Measurements from ENCODE around the gene SPOP. TPM values are rescaled to one million over a fixed set of nuclear protein-coding genes. Genes with fewer than 3 reads are reported as not detected.

Gene SPOP
- total RNA-seq, 6 experiments from 2014 or later = 53.2 to 60.6 (median 55.6) TPM

- Mint-ChIP-seq H3K36me3 (ENCODE audit: low read depth) (no peaks in the 10 kb centered on the region), H3K27ac (no peak overlapping the region; the same call in 1 of the 2 replicates), H3K4me1 (ENCODE audit: low read depth) (peaks cover 34% of the 10 kb centered on the region), H3K27me3 (ENCODE audit: insufficient read depth) (peaks cover 7% of the 10 kb centered on the region), H3K9me3 (no peaks in the 10 kb centered on the region), H3K4me3 (no peak overlapping the region)
- TF ChIP-seq, protein P1, sequence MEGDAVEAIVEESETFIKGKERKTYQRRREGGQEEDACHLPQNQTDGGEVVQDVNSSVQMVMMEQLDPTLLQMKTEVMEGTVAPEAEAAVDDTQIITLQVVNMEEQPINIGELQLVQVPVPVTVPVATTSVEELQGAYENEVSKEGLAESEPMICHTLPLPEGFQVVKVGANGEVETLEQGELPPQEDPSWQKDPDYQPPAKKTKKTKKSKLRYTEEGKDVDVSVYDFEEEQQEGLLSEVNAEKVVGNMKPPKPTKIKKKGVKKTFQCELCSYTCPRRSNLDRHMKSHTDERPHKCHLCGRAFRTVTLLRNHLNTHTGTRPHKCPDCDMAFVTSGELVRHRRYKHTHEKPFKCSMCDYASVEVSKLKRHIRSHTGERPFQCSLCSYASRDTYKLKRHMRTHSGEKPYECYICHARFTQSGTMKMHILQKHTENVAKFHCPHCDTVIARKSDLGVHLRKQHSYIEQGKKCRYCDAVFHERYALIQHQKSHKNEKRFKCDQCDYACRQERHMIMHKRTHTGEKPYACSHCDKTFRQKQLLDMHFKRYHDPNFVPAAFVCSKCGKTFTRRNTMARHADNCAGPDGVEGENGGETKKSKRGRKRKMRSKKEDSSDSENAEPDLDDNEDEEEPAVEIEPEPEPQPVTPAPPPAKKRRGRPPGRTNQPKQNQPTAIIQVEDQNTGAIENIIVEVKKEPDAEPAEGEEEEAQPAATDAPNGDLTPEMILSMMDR (IDR thresholded peaks at IDR 0.05) = no peak
- DNase-seq = no peak
Observed at GRCh38 chr17:49581648-49581998, 96.3 kb downstream of the SPOP start.

DNA sequence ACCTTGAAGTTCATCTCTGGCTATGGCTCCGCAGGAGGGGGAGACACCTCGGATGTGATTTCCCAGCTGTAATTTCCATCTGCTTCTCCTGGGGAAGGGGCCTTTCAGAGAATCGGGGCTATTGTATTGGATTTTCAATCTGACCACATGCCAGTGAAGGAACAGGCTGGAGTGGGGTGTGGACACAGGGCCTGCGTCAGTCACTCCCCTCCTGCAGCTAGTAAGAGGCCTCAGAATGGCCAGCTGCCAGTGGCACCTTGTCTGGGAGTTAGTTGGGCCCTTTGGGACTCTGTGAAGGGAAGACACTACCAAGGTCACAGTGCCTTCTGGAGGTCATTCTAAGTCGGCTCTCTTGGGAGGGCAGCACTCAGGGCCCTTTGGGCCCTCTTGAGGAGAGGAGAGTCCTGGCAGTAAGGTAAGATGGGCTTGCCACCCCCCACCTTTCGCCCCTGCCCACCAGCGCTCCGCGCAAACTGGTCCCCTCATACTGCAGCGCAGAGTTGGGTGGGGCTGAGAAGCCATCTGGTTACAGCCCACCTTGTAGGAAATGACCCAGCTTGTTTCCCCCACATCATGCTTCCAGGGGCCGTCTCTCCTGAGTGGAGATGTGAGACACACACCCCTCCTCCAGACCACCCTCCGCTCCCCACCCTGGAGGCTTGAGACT, 96.8 kb downstream of the SPOP start:
- DNase-seq = no peak
- no peaks in the 10 kb centered on the region for H3K9me3 Mint-ChIP-seq
- no peak overlapping the region for H3K4me3 Mint-ChIP-seq
- peaks cover 34% of the 10 kb centered on the region for H3K4me1 Mint-ChIP-seq (ENCODE audit: low read depth)
- H3K36me3 Mint-ChIP-seq (ENCODE audit: low read depth) = no peaks in the 10 kb centered on the region
- TF ChIP-seq, protein P1 (IDR thresholded peaks at IDR 0.05) = no peak
- peaks cover 8% of the 10 kb centered on the region for H3K27me3 Mint-ChIP-seq (ENCODE audit: insufficient read depth)
- no peak overlapping the region for H3K27ac Mint-ChIP-seq

- Mint-ChIP-seq H3K27ac (no peak overlapping the region), H3K36me3 (ENCODE audit: low read depth) (no peaks in the 10 kb centered on the region), H3K27me3 (ENCODE audit: insufficient read depth) (peaks cover 10% of the 10 kb centered on the region), H3K9me3 (no peaks in the 10 kb centered on the region), H3K4me1 (ENCODE audit: low read depth) (peaks cover 34% of the 10 kb centered on the region), H3K4me3 (no peak overlapping the region)
- DNase-seq = no peak
- TF ChIP-seq, protein P1 (IDR thresholded peaks at IDR 0.05) = no peak
Observed at GRCh38 chr17:49580055-49580721, 97.7 kb downstream of the SPOP start.

DNA sequence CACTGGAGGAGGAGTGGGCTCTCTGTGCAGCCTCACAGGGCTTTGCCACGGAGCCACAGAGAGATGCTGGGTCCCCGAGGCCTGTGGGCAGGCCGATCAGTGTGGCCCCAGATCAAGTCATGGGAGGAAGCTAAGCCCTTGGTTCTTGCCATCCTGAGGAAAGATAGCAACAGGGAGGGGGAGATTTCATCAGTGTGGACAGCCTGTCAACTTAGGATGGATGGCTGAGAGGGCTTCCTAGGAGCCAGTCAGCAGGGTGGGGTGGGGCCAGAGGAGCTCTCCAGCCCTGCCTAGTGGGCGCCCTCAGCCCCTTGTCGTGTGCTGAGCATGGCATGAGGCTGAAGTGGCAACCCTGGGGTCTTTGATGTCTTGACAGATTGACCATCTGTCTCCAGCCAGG, 98.4 kb downstream of the SPOP start:
- Mint-ChIP-seq H3K4me1 (ENCODE audit: low read depth) (peaks cover 34% of the 10 kb centered on the region), H3K4me3 (no peak overlapping the region), H3K27ac (no peak overlapping the region), H3K36me3 (ENCODE audit: low read depth) (no peaks in the 10 kb centered on the region), H3K9me3 (no peaks in the 10 kb centered on the region), H3K27me3 (ENCODE audit: insufficient read depth) (peaks cover 10% of the 10 kb centered on the region)
- DNase-seq = no peak
- TF ChIP-seq, protein P1 (IDR thresholded peaks at IDR 0.05) = no peak

GRCh38 chr17:49578952-49579500, 98.9 kb downstream of the SPOP start:
- H3K4me3 Mint-ChIP-seq = no peak overlapping the region
- H3K27ac Mint-ChIP-seq = no peak overlapping the region
- peaks cover 10% of the 10 kb centered on the region for H3K27me3 Mint-ChIP-seq (ENCODE audit: insufficient read depth)
- no peaks in the 10 kb centered on the region for H3K36me3 Mint-ChIP-seq (ENCODE audit: low read depth)
- H3K9me3 Mint-ChIP-seq = no peaks in the 10 kb centered on the region
- H3K4me1 Mint-ChIP-seq (ENCODE audit: low read depth) = peaks cover 34% of the 10 kb centered on the region
- TF ChIP-seq, protein P1 (IDR thresholded peaks at IDR 0.05) = no peak
- no peak for DNase-seq
